Lung (tissue), 12 donors: ENCODE results near the gene GAB3. TPM values are rescaled to one million over a fixed set of nuclear protein-coding genes. Genes with fewer than 3 reads are reported as not detected.
A peak's percentile ranks its signal among the peaks of the same experiment; 100 is the strongest.

Experiments
- ATAC-seq: fragments of 200-7000 bp; cut with Tn5 transposase; one replicate; pipeline ENCODE4 v1.9.1; 2020; ENCODE audit warnings: moderate number of reproducible peaks; ENCODE audit not compliant: insufficient read depth, low FRiP score
- DNase-seq, 3 donors: peaks; one replicate each; pipeline ENCODE4 v3.0.0-alpha.2; 2013 to 2017
- H3K27ac ChIP-seq, 2 donors: one replicate each; pipeline ENCODE4 v1.5.1; 2013; ENCODE audit warnings: mild to moderate bottlenecking in 2 of 2, moderate library complexity in 2 of 2, control low read depth in 1 of 2, inconsistent platforms in 1 of 2, low read depth in 1 of 2, low read length in 1 of 2
- H3K27me3 ChIP-seq, 3 donors: one replicate each; pipeline ENCODE4 v1.5.1; 2013; ENCODE audit warnings: low read length in 2 of 3; ENCODE audit not compliant: control insufficient read depth in 3 of 3, insufficient read depth in 3 of 3
- H3K36me3 ChIP-seq, 4 donors: one replicate each; pipeline ENCODE4 v1.5.1; 2013; ENCODE audit warnings: low read length in 4 of 4, mild to moderate bottlenecking in 1 of 4, moderate library complexity in 1 of 4; ENCODE audit not compliant: control insufficient read depth in 4 of 4, insufficient read depth in 4 of 4
- H3K4me1 ChIP-seq, 5 donors: one replicate each; pipeline ENCODE4 v1.5.1; 2013; ENCODE audit warnings: low read length in 5 of 5, mild to moderate bottlenecking in 2 of 5, moderate library complexity in 1 of 5; ENCODE audit not compliant: control insufficient read depth in 5 of 5, insufficient read depth in 5 of 5
- H3K4me3 ChIP-seq: one replicate; pipeline ENCODE4 v1.5.1; 2013; ENCODE audit warnings: mild to moderate bottlenecking, control low read depth, moderate library complexity
- H3K9ac ChIP-seq, 2 donors: one replicate each; pipeline ENCODE4 v1.5.1; 2013; ENCODE audit warnings: low read length in 2 of 2, control low read depth in 1 of 2; ENCODE audit not compliant: insufficient read depth in 1 of 2
- H3K9me3 ChIP-seq, 4 donors: one replicate each; pipeline ENCODE4 v1.5.1; 2013; ENCODE audit warnings: low read length in 3 of 4, mild to moderate bottlenecking in 1 of 4, moderate library complexity in 1 of 4; ENCODE audit not compliant: control insufficient read depth in 4 of 4, insufficient read depth in 3 of 4
- WGBS, 2 donors: extraction: QIAGEN DNeasy Blood & Tissue Kit; methylation state at CpG; one replicate each; pipeline ENCODE4 v1.1.7; 2013; 5-methylcytosine and 5-hydroxymethylcytosine counted together
- polyA plus RNA-seq, 2 donors: library from polyadenylated mRNA; stranded (reverse); fragments of 200-250 nt; gene quantifications; one replicate each; pipeline ENCODE4 v1.2.1, GENCODE V29; 2013
- total RNA-seq, 2 donors: library from RNA; depleted of rRNA in 1 of 2; stranded (reverse); fragments of >200 nt in 1 of 2; gene quantifications; one replicate each; pipeline ENCODE4 v1.2.1, GENCODE V29; 2014 to 2021
- TF ChIP-seq, protein P1 (sequence below): IDR thresholded peaks from 2 replicates; pipeline ENCODE4 v1.5.1; 2012; ENCODE audit warnings: mild to moderate bottlenecking; ENCODE audit errors: control extremely low read depth, extremely low read depth
- donor health status: control.
- donor health status: control.
- donor health status: Bipolar disorder and iron deficiency.
- donor health status: healthy.
- donor health status: DM: yes; HTN: yes; CAD: no.

Gene GAB3
- total and polyA plus RNA-seq, 4 donors, result 4.4 to 12.8 (median 10.2) TPM

DNA sequence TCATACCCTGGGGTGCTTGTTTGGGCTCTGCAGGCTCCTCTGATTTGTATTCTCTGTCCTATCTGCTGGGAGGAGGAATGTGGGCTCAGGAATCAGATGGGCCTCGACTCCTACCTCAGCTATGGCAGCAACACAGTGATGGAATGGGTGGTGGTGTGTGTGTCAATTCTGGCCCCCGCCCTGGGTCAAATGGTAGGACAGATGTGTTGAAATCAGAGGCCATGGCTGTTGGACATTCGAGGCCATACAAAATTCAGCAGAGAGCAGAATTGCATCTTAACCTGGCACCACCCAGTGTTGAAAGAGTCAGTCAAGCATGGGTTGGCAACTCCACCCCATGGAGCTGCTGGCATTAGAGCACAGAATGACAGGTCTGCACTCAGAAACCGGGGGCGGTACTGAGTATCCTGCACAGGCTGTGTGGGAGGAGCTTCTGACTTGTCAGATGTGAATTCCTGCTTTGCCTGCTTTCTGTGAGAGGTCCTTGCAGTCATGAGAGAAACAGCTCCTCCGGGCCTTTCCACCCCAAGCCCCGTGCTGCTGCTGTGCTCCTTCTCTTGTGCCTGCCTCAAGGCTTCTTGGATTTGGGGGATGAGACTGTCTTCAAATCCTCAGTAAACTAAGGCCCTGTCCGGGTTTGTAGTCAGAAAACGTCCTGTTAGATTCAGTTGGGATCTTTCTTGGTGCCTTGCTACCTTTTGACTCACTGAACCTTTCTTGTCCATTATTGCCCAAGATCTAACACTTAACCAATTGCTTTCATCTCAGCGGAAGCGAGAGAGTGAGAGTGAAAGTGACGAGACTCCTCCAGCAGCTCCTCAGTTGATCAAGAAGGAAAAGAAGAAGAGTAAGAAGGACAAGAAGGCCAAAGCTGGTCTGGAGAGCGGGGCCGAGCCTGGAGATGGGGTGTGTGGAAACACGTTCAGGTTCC is 24.8 kb upstream of the GAB3 start:
- Histone ChIP-seq H3K9me3 (peaks cover 0 to 11% (median 0%) of the 10 kb centered on the region in 4 donors), H3K4me1 (no peaks in the 10 kb centered on the region), H3K9ac (no peak overlapping the region), H3K4me3 (no peak overlapping the region), H3K27ac (no peak overlapping the region), H3K36me3 (peaks cover 6 to 20% (median 17%) of the 10 kb centered on the region in 4 donors), H3K27me3 (no peaks in the 10 kb centered on the region)
- ATAC-seq (peak; percentile 41), DNase-seq (no peak)
- TF ChIP-seq, protein P1, sequence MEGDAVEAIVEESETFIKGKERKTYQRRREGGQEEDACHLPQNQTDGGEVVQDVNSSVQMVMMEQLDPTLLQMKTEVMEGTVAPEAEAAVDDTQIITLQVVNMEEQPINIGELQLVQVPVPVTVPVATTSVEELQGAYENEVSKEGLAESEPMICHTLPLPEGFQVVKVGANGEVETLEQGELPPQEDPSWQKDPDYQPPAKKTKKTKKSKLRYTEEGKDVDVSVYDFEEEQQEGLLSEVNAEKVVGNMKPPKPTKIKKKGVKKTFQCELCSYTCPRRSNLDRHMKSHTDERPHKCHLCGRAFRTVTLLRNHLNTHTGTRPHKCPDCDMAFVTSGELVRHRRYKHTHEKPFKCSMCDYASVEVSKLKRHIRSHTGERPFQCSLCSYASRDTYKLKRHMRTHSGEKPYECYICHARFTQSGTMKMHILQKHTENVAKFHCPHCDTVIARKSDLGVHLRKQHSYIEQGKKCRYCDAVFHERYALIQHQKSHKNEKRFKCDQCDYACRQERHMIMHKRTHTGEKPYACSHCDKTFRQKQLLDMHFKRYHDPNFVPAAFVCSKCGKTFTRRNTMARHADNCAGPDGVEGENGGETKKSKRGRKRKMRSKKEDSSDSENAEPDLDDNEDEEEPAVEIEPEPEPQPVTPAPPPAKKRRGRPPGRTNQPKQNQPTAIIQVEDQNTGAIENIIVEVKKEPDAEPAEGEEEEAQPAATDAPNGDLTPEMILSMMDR, result no peak
- 74 to 83% methylated on average over 13 to 15 of the region's 15 CpGs for WGBS, 2 donors

GRCh38 chrX:154774622-154775021 is 23.7 kb upstream of the GAB3 start:
- DNase-seq, result no peak
- Histone ChIP-seq H3K9ac (no peak overlapping the region), H3K4me1 (no peaks in the 10 kb centered on the region), H3K9me3 (peaks cover 0 to 11% (median 0%) of the 10 kb centered on the region in 4 donors), H3K27ac (no peak overlapping the region), H3K36me3 (peaks cover 9 to 26% (median 19%) of the 10 kb centered on the region in 4 donors), H3K4me3 (no peak overlapping the region), H3K27me3 (no peaks in the 10 kb centered on the region)
- no peak for ATAC-seq
- WGBS, 2 donors, result 74 to 97% methylated on average over 4 to 5 of the region's 5 CpGs
- TF ChIP-seq, protein P1, result no peak

DNA sequence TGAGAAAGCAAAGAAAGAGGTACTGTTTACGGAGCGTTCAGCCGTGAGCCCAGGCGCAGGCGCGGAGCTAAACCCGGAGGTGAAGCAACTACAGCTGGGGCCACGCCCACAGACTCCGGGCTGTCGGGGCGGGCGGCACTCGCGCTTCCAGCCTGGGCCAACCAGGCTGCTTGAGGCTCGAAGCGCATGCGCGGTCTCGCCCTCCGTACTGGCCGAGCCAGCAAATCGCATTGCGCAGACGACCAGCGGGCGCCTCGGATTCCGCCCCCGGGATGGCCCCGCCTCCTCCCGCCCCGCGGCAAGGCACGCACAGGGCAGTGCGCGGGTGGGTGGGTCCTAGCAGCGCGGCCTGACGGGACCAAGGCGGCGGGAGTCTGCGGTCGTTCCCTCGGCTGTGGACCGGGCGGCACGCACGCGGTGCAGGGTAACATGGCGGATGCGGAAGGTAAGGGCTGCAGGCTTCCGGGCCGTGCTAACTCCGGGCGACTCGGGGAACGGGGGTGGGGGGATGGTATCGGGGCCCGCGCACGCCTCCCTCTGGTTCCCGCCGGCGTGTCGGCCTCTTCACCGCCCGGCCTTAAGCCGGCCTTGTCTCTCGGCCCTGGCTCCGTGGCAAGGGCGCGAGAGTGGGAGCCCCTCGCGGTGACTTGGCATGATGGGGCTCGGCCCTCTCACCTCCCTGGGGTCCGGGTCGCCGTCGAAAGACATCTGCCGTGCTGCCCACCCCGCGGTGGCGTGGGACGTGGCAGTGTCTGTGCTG is 11.8 kb upstream of the GAB3 start, which contains the start of gene DKC1:
Gene DKC1, plus strand, starts transcription at position 328 of the 760 bp plus-strand sequence. Its CDS starts 102 bp downstream, at position 430.
- TF ChIP-seq, protein P1, result no peak
- DNase-seq (peak; percentile 95 to 98 (median 96)), ATAC-seq (peak; percentile 97)
- Histone ChIP-seq H3K27me3 (peaks cover 0 to 3% (median 0%) of the 10 kb centered on the region in 3 donors), H3K4me3 (peak within 1 kb of the TSS; percentile 72), H3K36me3 (peaks cover 8 to 15% (median 10%) of the 10 kb centered on the region in 4 donors), H3K9ac (peak within 1 kb of the TSS in 1 of 2 donors; percentile 84), H3K4me1 (peaks cover 0 to 5% (median 2%) of the 10 kb centered on the region in 5 donors), H3K9me3 (peaks cover 0 to 4% (median under 1%) of the 10 kb centered on the region in 4 donors), H3K27ac (peak within 1 kb of the TSS; percentile 65 to 88)
- WGBS, 2 donors, result 0 to 39% methylated on average over 31 to 84 of the region's 84 CpGs
